ENCODE results near the gene ATP5F1D. TPM values are rescaled to one million over a fixed set of nuclear protein-coding genes. Genes with fewer than 3 reads are reported as not detected.

The ATP5F1D gene
- total RNA-seq, 2 donors from 2014 or later: 156 to 157 TPM

DNA sequence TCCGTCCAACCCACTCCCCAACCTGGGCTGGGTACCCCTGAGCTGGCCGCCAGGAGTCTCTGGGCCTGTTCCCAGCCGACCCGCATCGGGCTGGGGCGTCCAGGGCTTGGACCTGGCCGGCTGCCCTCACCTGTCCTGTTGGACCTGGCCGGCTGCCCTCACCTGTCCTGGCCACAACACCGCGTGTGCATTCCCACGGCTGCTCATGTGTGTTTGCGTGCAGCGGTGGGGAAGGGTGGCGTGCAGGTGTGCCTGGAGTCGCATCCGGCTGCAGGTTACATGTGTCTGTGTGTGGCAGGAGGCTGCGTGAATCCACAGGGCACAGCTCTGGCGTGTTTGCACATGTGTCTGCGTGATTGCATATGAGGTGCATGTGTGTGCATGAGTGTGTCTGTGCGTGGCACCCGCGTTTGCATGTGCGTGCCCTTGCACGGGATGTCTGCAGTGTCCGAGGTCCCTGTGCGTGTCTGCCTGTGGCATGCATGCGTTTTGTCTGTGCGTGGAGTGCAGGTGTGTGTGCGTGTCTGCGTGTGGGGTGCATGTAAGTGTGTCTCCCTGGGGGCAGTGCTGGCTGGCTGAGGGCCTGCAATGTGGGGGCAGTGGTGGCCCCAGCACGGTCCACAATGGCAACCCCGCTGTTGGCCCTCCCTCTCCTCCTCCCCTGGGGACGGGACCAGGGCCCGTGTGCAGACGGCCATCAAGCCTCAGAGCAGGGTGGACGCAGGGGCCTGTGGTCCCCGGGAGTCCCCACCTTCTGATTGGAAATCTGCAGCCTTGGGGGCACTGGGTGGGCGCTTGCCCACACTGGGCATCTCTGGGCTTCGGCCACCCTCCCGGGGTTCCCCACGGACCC lies 47.5 kb downstream of the ATP5F1D start:
- peak in 2 of 4 donors; percentile 76 for DNase-seq
- WGBS, 2 donors: 51% methylated on average over 17 to 40 of the region's 41 CpGs
- Histone ChIP-seq H3K27ac (no peak overlapping the region), H3K4me1 (peaks cover 28% of the 10 kb centered on the region), H3K4me3 (no peak overlapping the region), H3K27me3 (peaks cover 0 to 56% of the 10 kb centered on the region in 2 donors), H3K36me3 (replicated peaks in 1 of 2; ENCODE audit: insufficient read depth in 1 of 2, low read depth in 2 of 2) (no peaks in the 10 kb centered on the region), H3K9me3 (no peaks in the 10 kb centered on the region)
- ATAC-seq: peak; percentile 24
- TF ChIP-seq, protein P1, sequence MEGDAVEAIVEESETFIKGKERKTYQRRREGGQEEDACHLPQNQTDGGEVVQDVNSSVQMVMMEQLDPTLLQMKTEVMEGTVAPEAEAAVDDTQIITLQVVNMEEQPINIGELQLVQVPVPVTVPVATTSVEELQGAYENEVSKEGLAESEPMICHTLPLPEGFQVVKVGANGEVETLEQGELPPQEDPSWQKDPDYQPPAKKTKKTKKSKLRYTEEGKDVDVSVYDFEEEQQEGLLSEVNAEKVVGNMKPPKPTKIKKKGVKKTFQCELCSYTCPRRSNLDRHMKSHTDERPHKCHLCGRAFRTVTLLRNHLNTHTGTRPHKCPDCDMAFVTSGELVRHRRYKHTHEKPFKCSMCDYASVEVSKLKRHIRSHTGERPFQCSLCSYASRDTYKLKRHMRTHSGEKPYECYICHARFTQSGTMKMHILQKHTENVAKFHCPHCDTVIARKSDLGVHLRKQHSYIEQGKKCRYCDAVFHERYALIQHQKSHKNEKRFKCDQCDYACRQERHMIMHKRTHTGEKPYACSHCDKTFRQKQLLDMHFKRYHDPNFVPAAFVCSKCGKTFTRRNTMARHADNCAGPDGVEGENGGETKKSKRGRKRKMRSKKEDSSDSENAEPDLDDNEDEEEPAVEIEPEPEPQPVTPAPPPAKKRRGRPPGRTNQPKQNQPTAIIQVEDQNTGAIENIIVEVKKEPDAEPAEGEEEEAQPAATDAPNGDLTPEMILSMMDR (IDR thresholded peaks at IDR 0.05): no peak
- no peak for TF ChIP-seq POLR2A (IDR thresholded peaks at IDR 0.05)
- intact Hi-C loops (cut with DNase I): loop anchor here (10.0 kb wide), 1 partner anchor 226 kb away; the partner anchor contains the start of gene ADAMTSL5

DNA sequence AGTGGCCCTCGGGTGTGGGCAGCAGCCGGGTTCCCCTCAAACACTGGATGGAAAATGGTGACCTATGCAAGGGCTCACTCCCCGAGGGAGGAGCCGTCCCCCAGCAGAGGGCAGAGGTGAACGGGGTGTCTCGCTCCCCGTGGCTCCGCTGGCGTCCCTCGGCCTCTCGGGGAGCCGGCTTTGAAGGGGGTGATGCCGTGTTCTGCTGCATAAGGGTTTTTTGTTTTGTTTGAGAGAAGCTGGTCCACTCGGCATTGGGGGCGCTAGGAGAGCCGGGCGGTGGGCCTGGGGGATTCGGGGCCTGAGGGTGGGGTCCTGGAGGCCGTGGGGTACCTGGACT lies 48.1 kb downstream of the ATP5F1D start:
- Histone ChIP-seq H3K27me3 (peaks cover 0 to 60% of the 10 kb centered on the region in 2 donors), H3K36me3 (replicated peaks in 1 of 2; ENCODE audit: insufficient read depth in 1 of 2, low read depth in 2 of 2) (no peaks in the 10 kb centered on the region), H3K4me1 (peaks cover 28% of the 10 kb centered on the region), H3K4me3 (no peak overlapping the region), H3K9me3 (no peaks in the 10 kb centered on the region), H3K27ac (no peak overlapping the region)
- ATAC-seq (no peak), DNase-seq (no peak)
- WGBS, 2 donors: 58 to 70% methylated on average over 11 to 19 of the region's 19 CpGs
- no peak for TF ChIP-seq POLR2A (IDR thresholded peaks at IDR 0.05)
- TF ChIP-seq, protein P1 (IDR thresholded peaks at IDR 0.05): no peak
- intact Hi-C loops (cut with DNase I): loop anchor here (10.0 kb wide), 1 partner anchor 225 kb away; the partner anchor contains the start of gene ADAMTSL5

DNA sequence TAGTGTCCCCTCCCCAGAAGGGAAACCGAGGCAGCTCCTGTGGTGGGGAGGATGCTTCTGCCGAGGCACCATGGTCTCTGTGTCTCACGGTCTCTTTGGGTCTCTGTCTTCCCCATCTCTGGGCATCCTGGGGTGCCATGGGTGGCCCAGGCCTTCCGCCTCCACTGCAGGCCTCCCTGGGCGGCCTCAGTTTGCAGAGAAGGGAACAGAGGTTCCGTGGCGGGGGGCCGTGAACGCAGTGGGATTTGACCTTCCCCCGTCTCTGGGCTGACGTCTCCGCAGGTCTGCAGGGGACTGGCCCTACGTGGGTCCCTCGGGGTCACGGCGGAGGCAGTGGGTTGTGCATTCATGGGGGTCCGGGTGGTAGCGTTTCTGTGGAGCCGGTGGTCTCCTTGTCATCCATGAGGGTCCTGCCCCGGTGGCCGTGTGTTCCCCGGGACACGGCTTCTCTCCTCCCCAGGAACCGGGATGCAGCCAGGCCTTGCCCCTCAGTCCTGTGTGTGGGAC lies 48.7 kb downstream of the ATP5F1D start:
- Histone ChIP-seq H3K9me3 (no peaks in the 10 kb centered on the region), H3K27ac (no peak overlapping the region), H3K4me1 (peaks cover 33% of the 10 kb centered on the region), H3K36me3 (replicated peaks in 1 of 2; ENCODE audit: insufficient read depth in 1 of 2, low read depth in 2 of 2) (no peaks in the 10 kb centered on the region), H3K4me3 (no peak overlapping the region), H3K27me3 (peaks cover 0 to 61% of the 10 kb centered on the region in 2 donors)
- intact Hi-C loops (cut with DNase I): no loop called here
- TF ChIP-seq, protein P1 (IDR thresholded peaks at IDR 0.05): no peak
- TF ChIP-seq POLR2A (IDR thresholded peaks at IDR 0.05): no peak
- WGBS, 2 donors: 77 to 80% methylated on average over 9 to 24 of the region's 24 CpGs
- DNase-seq (no peak), ATAC-seq (no peak)

DNA sequence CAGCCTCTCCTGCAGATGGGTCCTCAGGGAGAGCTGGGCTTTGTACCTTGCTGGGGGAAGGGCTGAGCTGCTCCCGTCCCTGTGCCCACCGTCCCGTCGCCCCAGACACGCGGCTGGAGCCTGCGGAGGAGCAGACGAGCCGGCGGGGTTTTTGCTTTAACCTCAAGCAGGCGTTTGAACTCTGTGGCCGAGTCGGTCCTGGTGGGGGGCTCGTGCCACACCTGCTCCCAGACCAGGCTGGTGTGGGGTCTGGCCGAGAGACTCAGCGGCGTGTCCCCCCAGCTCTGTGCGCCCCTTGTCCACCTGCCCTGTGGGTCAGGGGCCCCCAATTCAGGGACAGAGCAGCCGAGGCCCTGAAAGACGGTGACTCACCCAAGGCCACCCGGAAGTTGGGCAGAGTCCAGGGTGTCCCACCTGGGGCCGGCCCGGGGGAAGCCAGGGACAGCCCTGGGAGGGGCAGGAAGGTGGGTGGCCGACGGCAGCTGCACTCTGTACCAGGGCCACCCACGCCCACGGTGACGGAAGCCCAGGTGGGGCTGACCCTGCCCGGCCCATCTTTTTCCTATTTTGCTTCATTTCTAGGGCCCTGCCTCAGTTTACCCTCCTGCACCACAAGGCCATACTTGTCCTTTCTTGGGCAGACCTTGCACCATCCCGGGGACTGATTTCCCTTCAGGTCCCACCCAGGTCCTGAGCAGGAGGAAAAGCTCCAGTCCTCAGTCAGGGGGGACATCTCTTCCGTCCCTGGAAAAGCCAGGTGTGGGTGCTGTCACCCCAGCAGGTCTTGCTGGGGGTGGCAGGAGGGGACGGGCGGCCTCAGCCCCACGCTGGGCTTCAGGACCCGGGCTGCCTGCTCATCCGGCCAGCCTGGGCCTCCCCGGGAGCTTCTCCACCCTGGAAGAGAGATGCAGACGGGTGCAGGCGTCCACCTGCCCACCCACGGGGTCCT lies 49.4 kb downstream of the ATP5F1D start:
- ATAC-seq (no peak), DNase-seq (no peak)
- Histone ChIP-seq H3K9me3 (no peaks in the 10 kb centered on the region), H3K27me3 (peaks cover 0 to 63% of the 10 kb centered on the region in 2 donors), H3K4me1 (peaks cover 37% of the 10 kb centered on the region), H3K4me3 (no peak overlapping the region), H3K27ac (no peak overlapping the region), H3K36me3 (replicated peaks in 1 of 2; ENCODE audit: insufficient read depth in 1 of 2, low read depth in 2 of 2) (no peaks in the 10 kb centered on the region)
- WGBS, 2 donors: 66 to 79% methylated on average over 4 to 39 of the region's 40 CpGs
- TF ChIP-seq, protein P1 (IDR thresholded peaks at IDR 0.05): no peak
- TF ChIP-seq POLR2A (IDR thresholded peaks at IDR 0.05): no peak
- intact Hi-C loops (cut with DNase I): no loop called here

Data from body of pancreas (tissue), 4 donors.